Medulla oblongata (tissue), 1 donor: ENCODE results near the gene SLC8A1.
A peak's percentile ranks its signal among the peaks of the same experiment; 100 is the strongest.

ENCODE experiments used
- DNase-seq: peaks from one replicate; pipeline ENCODE4 v3.0.0-alpha.2; 2015; ENCODE audit errors: extremely low spot score

The SLC8A1 gene

GRCh38 chr2:40310303-40310702 is 141.6 kb downstream of the SLC8A1 start:
- DNase-seq: no peak

- peak; percentile 64 for DNase-seq
These were observed 147.6 kb downstream of the SLC8A1 start for GRCh38 chr2:40304340-40304739.

- no peak for DNase-seq
These were observed 148.1 kb downstream of the SLC8A1 start for GRCh38 chr2:40303746-40304145.

- no peak for DNase-seq
These were observed 149.1 kb downstream of the SLC8A1 start for GRCh38 chr2:40302751-40303325.

GRCh38 chr2:40300391-40300790 is 151.5 kb downstream of the SLC8A1 start:
- DNase-seq: no peak

- DNase-seq: no peak
These were observed 152.1 kb downstream of the SLC8A1 start for GRCh38 chr2:40299781-40300180.

- DNase-seq: no peak
These were observed 152.7 kb downstream of the SLC8A1 start for GRCh38 chr2:40299173-40299572.

- DNase-seq: no peak
These were observed 153.9 kb downstream of the SLC8A1 start for GRCh38 chr2:40298026-40298425.

- no peak for DNase-seq
These were observed 159.6 kb downstream of the SLC8A1 start for GRCh38 chr2:40292291-40292690.

GRCh38 chr2:40289771-40290404 is 162.0 kb downstream of the SLC8A1 start:
- no peak for DNase-seq

- DNase-seq: peak; percentile 31
These were observed 164.1 kb downstream of the SLC8A1 start for GRCh38 chr2:40287773-40288172.

- no peak for DNase-seq
These were observed 164.7 kb downstream of the SLC8A1 start for GRCh38 chr2:40287195-40287594.

GRCh38 chr2:40286721-40287120 is 165.2 kb downstream of the SLC8A1 start:
- DNase-seq: no peak

- DNase-seq: no peak
These were observed 166.5 kb downstream of the SLC8A1 start for GRCh38 chr2:40285391-40285790.

GRCh38 chr2:40284797-40285196 is 167.1 kb downstream of the SLC8A1 start:
- DNase-seq: peak; percentile 30

- DNase-seq: peak; percentile 14
These were observed 168.6 kb downstream of the SLC8A1 start for GRCh38 chr2:40283111-40283909.

GRCh38 chr2:40282428-40282827 is 169.5 kb downstream of the SLC8A1 start:
- peak; percentile 10 for DNase-seq

GRCh38 chr2:40281021-40281940 is 170.6 kb downstream of the SLC8A1 start:
- DNase-seq: peak; percentile 57

- peak; percentile 7 for DNase-seq
These were observed 172.4 kb downstream of the SLC8A1 start for GRCh38 chr2:40279482-40279881.

GRCh38 chr2:40279001-40279400 is 172.9 kb downstream of the SLC8A1 start:
- DNase-seq: peak; percentile 32

- DNase-seq: no peak
These were observed 175.8 kb downstream of the SLC8A1 start for GRCh38 chr2:40276076-40276475.

GRCh38 chr2:40274270-40274669 is 177.6 kb downstream of the SLC8A1 start:
- DNase-seq: no peak
